ENCODE measurements around the gene KRT27. TPM values are rescaled to one million over a fixed set of nuclear protein-coding genes. Genes with fewer than 3 reads are reported as not detected.

The KRT27 gene
- total RNA-seq, 2 experiments from 2014 or later = not detected

DNA sequence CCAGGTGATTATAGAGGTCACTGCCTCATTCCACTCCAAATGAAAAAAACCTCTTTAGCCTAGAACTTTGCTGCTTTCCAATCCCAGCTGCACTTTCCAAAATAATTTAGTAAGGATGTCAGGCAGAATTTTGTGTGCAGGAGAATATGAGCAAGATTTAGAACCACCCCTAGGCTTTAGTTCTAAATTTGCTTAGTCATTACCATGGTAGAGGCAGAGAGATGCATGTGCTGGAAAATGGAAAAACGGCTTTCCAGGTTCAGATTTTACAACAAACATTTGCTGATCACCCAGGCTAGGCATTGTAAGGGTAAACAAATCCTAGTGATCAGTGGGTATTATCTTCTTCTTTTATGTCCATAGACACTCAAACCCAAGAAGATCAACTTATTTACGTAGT, 16.7 kb downstream of the KRT27 start:
- H3K4me3 Mint-ChIP-seq = no peak overlapping the region
- TF ChIP-seq, protein P1, sequence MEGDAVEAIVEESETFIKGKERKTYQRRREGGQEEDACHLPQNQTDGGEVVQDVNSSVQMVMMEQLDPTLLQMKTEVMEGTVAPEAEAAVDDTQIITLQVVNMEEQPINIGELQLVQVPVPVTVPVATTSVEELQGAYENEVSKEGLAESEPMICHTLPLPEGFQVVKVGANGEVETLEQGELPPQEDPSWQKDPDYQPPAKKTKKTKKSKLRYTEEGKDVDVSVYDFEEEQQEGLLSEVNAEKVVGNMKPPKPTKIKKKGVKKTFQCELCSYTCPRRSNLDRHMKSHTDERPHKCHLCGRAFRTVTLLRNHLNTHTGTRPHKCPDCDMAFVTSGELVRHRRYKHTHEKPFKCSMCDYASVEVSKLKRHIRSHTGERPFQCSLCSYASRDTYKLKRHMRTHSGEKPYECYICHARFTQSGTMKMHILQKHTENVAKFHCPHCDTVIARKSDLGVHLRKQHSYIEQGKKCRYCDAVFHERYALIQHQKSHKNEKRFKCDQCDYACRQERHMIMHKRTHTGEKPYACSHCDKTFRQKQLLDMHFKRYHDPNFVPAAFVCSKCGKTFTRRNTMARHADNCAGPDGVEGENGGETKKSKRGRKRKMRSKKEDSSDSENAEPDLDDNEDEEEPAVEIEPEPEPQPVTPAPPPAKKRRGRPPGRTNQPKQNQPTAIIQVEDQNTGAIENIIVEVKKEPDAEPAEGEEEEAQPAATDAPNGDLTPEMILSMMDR (IDR thresholded peaks at IDR 0.05) = no peak
- no peaks in the 10 kb centered on the region for H3K4me1 Mint-ChIP-seq (ENCODE audit: low read depth)
- H3K27me3 Mint-ChIP-seq = peaks cover 54% of the 10 kb centered on the region
- H3K36me3 ChIP-seq (ENCODE audit: insufficient read depth, low read length) = no peaks in the 10 kb centered on the region
- H3K27ac Mint-ChIP-seq = no peak overlapping the region
- peaks cover 17% of the 10 kb centered on the region for H3K9me3 Mint-ChIP-seq
- CTCF ChIA-PET = interaction anchor here (0.7 kb wide), 1 partner anchor 67 kb away, joined by 3 read pairs; no protein-coding TSS in a partner anchor
- intact Hi-C loops (cut with DNase I, micrococcal nuclease) = no loop called here
- H3K27ac ChIP-seq (ENCODE audit: low read depth in 1 of 2, low read length in 2 of 2) = no peak overlapping the region
- ATAC-seq (ENCODE audit: poor library complexity) (no peak), DNase-seq (no peak)
- peaks cover 13 to 27% of the 10 kb centered on the region in 2 experiments for H3K9me3 ChIP-seq (ENCODE audit: control insufficient read depth in 1 of 2, insufficient read depth in 1 of 2, low read length in 2 of 2)
- POLR2A ChIA-PET = no interaction called here
- H3K27me3 ChIP-seq (ENCODE audit: control insufficient read depth in 1 of 2, insufficient read depth in 2 of 2, low read length in 2 of 2) = peaks cover 6 to 8% of the 10 kb centered on the region in 2 experiments
- H3K4me1 ChIP-seq (ENCODE audit: insufficient read depth, low read length) = no peaks in the 10 kb centered on the region
- H3K4me3 ChIP-seq (ENCODE audit: low read length) = no peak overlapping the region
- H3K36me3 Mint-ChIP-seq (ENCODE audit: low read depth) = peaks cover 2% of the 10 kb centered on the region

DNA sequence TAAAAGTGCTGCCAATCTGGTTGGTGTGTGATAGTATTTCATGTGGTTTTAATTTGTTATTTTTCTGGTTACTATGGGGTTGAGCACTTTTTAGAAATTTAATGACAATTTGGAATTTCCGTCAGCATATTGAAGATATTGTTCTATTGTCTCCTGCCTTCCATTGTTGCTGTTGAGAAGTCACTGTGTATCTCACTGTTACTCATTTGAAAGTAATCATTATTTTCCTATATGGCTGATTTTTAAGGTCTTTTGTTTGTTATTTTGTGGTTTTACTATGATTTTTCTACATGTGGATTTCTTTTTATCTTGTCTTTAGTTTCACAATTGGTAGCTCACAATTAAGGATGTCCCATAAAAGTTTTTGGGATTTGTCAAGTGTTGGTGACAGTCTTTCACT, 18.6 kb downstream of the KRT27 start:
- H3K27ac ChIP-seq (ENCODE audit: low read depth in 1 of 2, low read length in 2 of 2) = no peak overlapping the region
- ChIA-PET CTCF (no interaction called here), POLR2A (no interaction called here)
- peaks cover 31% of the 10 kb centered on the region for H3K9me3 Mint-ChIP-seq
- ATAC-seq (ENCODE audit: poor library complexity) (no peak), DNase-seq (no peak)
- peaks cover 62% of the 10 kb centered on the region for H3K27me3 Mint-ChIP-seq
- H3K36me3 Mint-ChIP-seq (ENCODE audit: low read depth) = peaks cover 6% of the 10 kb centered on the region
- TF ChIP-seq, protein P1 (IDR thresholded peaks at IDR 0.05) = no peak
- no peak overlapping the region for H3K4me3 ChIP-seq (ENCODE audit: low read length)
- H3K27me3 ChIP-seq (ENCODE audit: control insufficient read depth in 1 of 2, insufficient read depth in 2 of 2, low read length in 2 of 2) = peaks cover 6 to 8% of the 10 kb centered on the region in 2 experiments
- peaks cover 13 to 46% of the 10 kb centered on the region in 2 experiments for H3K9me3 ChIP-seq (ENCODE audit: control insufficient read depth in 1 of 2, insufficient read depth in 1 of 2, low read length in 2 of 2)
- H3K4me1 ChIP-seq (ENCODE audit: insufficient read depth, low read length) = no peaks in the 10 kb centered on the region
- intact Hi-C loops (cut with DNase I, micrococcal nuclease) = no loop called here
- H3K4me1 Mint-ChIP-seq (ENCODE audit: low read depth) = no peaks in the 10 kb centered on the region
- no peak overlapping the region for H3K4me3 Mint-ChIP-seq
- no peaks in the 10 kb centered on the region for H3K36me3 ChIP-seq (ENCODE audit: insufficient read depth, low read length)
- H3K27ac Mint-ChIP-seq = no peak overlapping the region

DNA sequence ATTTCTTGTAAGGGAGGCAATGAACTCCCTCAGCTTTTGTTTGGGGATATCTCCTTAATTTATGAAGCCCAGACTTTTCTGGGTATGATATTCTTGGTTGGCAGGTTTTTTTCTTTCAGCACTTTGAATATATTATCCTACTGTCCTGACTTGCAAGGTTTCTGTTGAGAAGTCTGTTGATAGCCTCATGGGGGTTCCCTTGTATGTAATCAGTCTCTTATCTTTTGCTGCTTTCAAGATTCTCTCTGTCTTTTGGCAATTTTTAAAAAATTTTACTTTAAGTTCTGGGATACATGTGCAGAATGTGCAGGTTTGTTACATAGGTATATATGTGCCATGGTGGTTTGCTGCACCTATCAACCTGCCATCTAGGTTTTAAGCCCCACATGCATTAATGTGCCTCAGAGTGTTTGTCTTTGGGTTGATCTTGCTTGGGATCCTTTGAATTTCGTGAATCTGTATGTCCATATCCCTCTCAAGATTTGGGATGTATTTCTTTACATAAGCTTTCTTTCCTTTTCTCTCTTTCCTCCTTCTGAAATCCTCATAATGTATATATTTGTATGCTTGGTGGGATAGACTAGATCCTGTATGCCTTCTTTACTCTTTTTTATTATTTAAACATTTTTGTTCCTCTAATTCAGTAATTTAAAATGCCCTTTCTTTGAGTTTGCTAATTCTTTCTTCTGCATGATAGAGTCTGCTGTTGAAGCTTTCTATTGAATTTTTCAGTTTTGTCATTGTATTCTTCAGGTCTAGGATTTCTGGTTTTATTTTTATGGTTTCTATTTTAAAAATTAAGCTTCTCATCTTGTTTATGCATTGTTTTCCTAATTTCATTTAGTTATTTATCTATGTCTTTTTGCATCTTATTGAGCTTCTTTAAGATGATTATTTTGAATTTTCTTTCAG, 22.0 kb downstream of the KRT27 start:
- peaks cover 32% of the 10 kb centered on the region for H3K9me3 Mint-ChIP-seq

More for the DNA sequence above, 22.0 kb downstream of the KRT27 start:
- H3K4me3 Mint-ChIP-seq = no peak overlapping the region
- peaks cover 16 to 50% of the 10 kb centered on the region in 2 experiments for H3K9me3 ChIP-seq (ENCODE audit: control insufficient read depth in 1 of 2, insufficient read depth in 1 of 2, low read length in 2 of 2)
- peaks cover 6% of the 10 kb centered on the region for H3K36me3 Mint-ChIP-seq (ENCODE audit: low read depth)
- H3K4me3 ChIP-seq (ENCODE audit: low read length) = no peak overlapping the region
- no peak overlapping the region for H3K27ac ChIP-seq (ENCODE audit: low read depth in 1 of 2, low read length in 2 of 2)
- H3K27me3 Mint-ChIP-seq = peaks cover 62% of the 10 kb centered on the region
- no peaks in the 10 kb centered on the region for H3K4me1 ChIP-seq (ENCODE audit: insufficient read depth, low read length)
- no peak for DNase-seq
- no peak for ATAC-seq (ENCODE audit: poor library complexity)
- no peaks in the 10 kb centered on the region for H3K36me3 ChIP-seq (ENCODE audit: insufficient read depth, low read length)
- peaks cover under 1 to 2% of the 10 kb centered on the region in 2 experiments for H3K27me3 ChIP-seq (ENCODE audit: control insufficient read depth in 1 of 2, insufficient read depth in 2 of 2, low read length in 2 of 2)
- CTCF ChIA-PET = no interaction called here
- TF ChIP-seq, protein P1 (IDR thresholded peaks at IDR 0.05) = no peak
- no peaks in the 10 kb centered on the region for H3K4me1 Mint-ChIP-seq (ENCODE audit: low read depth)
- POLR2A ChIA-PET = no interaction called here
- no peak overlapping the region for H3K27ac Mint-ChIP-seq
- intact Hi-C loops (cut with DNase I, micrococcal nuclease) = no loop called here

Measured in CD4-positive, alpha-beta T cell (primary cell).